Endodermal cell (in vitro differentiated cells): ENCODE data around the gene GALNT7. TPM values are rescaled to one million over a fixed set of nuclear protein-coding genes. Genes with fewer than 3 reads are reported as not detected.

Experiments used
- DNase-seq: peaks from one replicate; pipeline ENCODE4 v3.0.0-alpha.2; 2017
- H3K27ac ChIP-seq: 2 replicates; pipeline ENCODE4 v1.5.1; 2013; ENCODE audit warnings: mild to moderate bottlenecking, low read depth, low read length, moderate library complexity
- H3K27me3 ChIP-seq: 2 replicates; pipeline ENCODE4 v1.6.1; 2013; ENCODE audit warnings: mild to moderate bottlenecking, low read length, moderate library complexity; ENCODE audit not compliant: insufficient read depth, control insufficient read depth, poor library complexity, severe bottlenecking
- H3K36me3 ChIP-seq: 2 replicates; pipeline ENCODE4 v1.7.0; 2013; ENCODE audit warnings: mild to moderate bottlenecking, low read length, moderate library complexity; ENCODE audit not compliant: control insufficient read depth, insufficient read depth
- H3K4me1 ChIP-seq: one replicate; pipeline ENCODE4 v1.7.0; 2013; ENCODE audit warnings: low read length; ENCODE audit not compliant: control insufficient read depth, insufficient read depth
- H3K4me3 ChIP-seq: 2 replicates; pipeline ENCODE4 v1.5.1; 2013; ENCODE audit warnings: mild to moderate bottlenecking, low read length, moderate library complexity
- H3K9ac ChIP-seq: 2 replicates; pipeline ENCODE4 v1.6.1; 2013; ENCODE audit warnings: mild to moderate bottlenecking, low read length, moderate library complexity; ENCODE audit not compliant: poor library complexity, severe bottlenecking; ENCODE audit errors: extremely low read depth
- H3K9me3 ChIP-seq: 2 replicates; pipeline ENCODE4 v1.6.1; 2013; ENCODE audit warnings: mild to moderate bottlenecking, low read length, moderate library complexity; ENCODE audit not compliant: control insufficient read depth
- H3K27ac Mint-ChIP-seq: 2 replicates; pipeline ENCODE4 v1.8.0; 2020; ENCODE audit warnings: mixed read lengths
- H3K27me3 Mint-ChIP-seq: 2 replicates; pipeline ENCODE4 v1.8.0; 2021; ENCODE audit warnings: mild to moderate bottlenecking, mixed read lengths; ENCODE audit not compliant: insufficient read depth
- H3K36me3 Mint-ChIP-seq: 2 replicates; pipeline ENCODE4 v1.8.0; 2020; ENCODE audit warnings: low read depth, mixed read lengths
- H3K4me1 Mint-ChIP-seq: 2 replicates; pipeline ENCODE4 v1.8.0; 2020; ENCODE audit warnings: mixed read lengths
- H3K4me3 Mint-ChIP-seq: 2 replicates; pipeline ENCODE4 v1.8.0; 2020; ENCODE audit warnings: mild to moderate bottlenecking, moderate library complexity, mixed read lengths
- H3K9me3 Mint-ChIP-seq: 2 replicates; pipeline ENCODE4 v1.8.0; 2020; ENCODE audit warnings: mild to moderate bottlenecking, mixed read lengths
- CTCF ChIP-seq: fragments of 200-600 bp; sonication (generic); conservative IDR thresholded peaks from 2 replicates; pipeline ENCODE4 v1.5.0; 2021; ENCODE audit warnings: antibody characterized with exemption, mild to moderate bottlenecking
- WGBS, 2 experiments: methylation state at CpG; one replicate each; pipeline versions ENCODE4 v1.1.5 to v1.1.7; 2013; ENCODE audit warnings: missing lambda C conversion rate in 2 of 2, mixed read lengths in 1 of 2; ENCODE audit not compliant: insufficient coverage in 1 of 2, insufficient read length in 1 of 2; 5-methylcytosine and 5-hydroxymethylcytosine counted together
- total RNA-seq, 2 donors: library from RNA; stranded (reverse); fragmentation: NEBNext Ultra II Directional in 1 of 2; extraction: Animal tissue kit (Norgen Biotek cat#: 25700) in 1 of 2; gene quantifications; 2 replicates in 1 of 2; 3 replicates in 1 of 2; pipeline ENCODE4 v1.2.1, GENCODE V29; 2021

Gene GALNT7
- total RNA-seq, 2 donors from 2014 or later, result 66.1 to 72.1 TPM

- Histone ChIP-seq H3K4me3 (no peak overlapping the region), H3K9ac (no peak overlapping the region)
- 90 to 100% methylated on average over 2 of the region's 2 CpGs for WGBS, 2 experiments
These were observed 46.0 kb downstream of the GALNT7 start for GRCh38 chr4:173214661-173215060.

GRCh38 chr4:173217075-173217474 lies 48.5 kb downstream of the GALNT7 start:
- no peaks in the 10 kb centered on the region for H3K9me3 ChIP-seq
- H3K4me3 ChIP-seq, result no peak overlapping the region
- H3K4me1 ChIP-seq, result peaks cover 7% of the 10 kb centered on the region
- H3K27ac Mint-ChIP-seq, result no peak overlapping the region
- H3K9me3 Mint-ChIP-seq, result peaks cover 20% of the 10 kb centered on the region
- H3K36me3 ChIP-seq, result no peaks in the 10 kb centered on the region
- H3K36me3 Mint-ChIP-seq, result peaks cover 11% of the 10 kb centered on the region
- no peaks in the 10 kb centered on the region for H3K27me3 ChIP-seq
- no peak for TF ChIP-seq CTCF
- no CpG with 5 or more reads among the region's 1 CpG for WGBS, 2 experiments
- peaks cover 45% of the 10 kb centered on the region for H3K4me1 Mint-ChIP-seq
- H3K9ac ChIP-seq, result no peak overlapping the region
- no peaks in the 10 kb centered on the region for H3K27me3 Mint-ChIP-seq
- no peak overlapping the region for H3K27ac ChIP-seq
- DNase-seq, result no peak
- H3K4me3 Mint-ChIP-seq, result no peak overlapping the region

More at GRCh38 chr4:173214661-173215060, 46.0 kb downstream of the GALNT7 start:
- H3K27ac Mint-ChIP-seq, result no peak overlapping the region
- no peaks in the 10 kb centered on the region for H3K27me3 ChIP-seq
- no peak for TF ChIP-seq CTCF
- peaks cover 8% of the 10 kb centered on the region for H3K9me3 Mint-ChIP-seq
- H3K4me1 Mint-ChIP-seq, result peaks cover 41% of the 10 kb centered on the region
- H3K27me3 Mint-ChIP-seq, result no peaks in the 10 kb centered on the region
- H3K4me1 ChIP-seq, result peaks cover 7% of the 10 kb centered on the region
- no peaks in the 10 kb centered on the region for H3K36me3 ChIP-seq
- DNase-seq, result no peak
- H3K9me3 ChIP-seq, result no peaks in the 10 kb centered on the region
- no peak overlapping the region for H3K4me3 Mint-ChIP-seq
- no peak overlapping the region for H3K27ac ChIP-seq
- peaks cover 6% of the 10 kb centered on the region for H3K36me3 Mint-ChIP-seq

GRCh38 chr4:173217727-173218126 lies 49.1 kb downstream of the GALNT7 start:
- 89 to 100% methylated on average over 1 to 2 of the region's 2 CpGs for WGBS, 2 experiments
- Histone ChIP-seq H3K4me3 (no peak overlapping the region), H3K9ac (no peak overlapping the region), H3K36me3 (no peaks in the 10 kb centered on the region), H3K27me3 (no peaks in the 10 kb centered on the region), H3K4me1 (peaks cover 7% of the 10 kb centered on the region), H3K27ac (no peak overlapping the region), H3K9me3 (no peaks in the 10 kb centered on the region)
- Mint-ChIP-seq H3K4me3 (no peak overlapping the region), H3K4me1 (peaks cover 42% of the 10 kb centered on the region), H3K9me3 (peaks cover 20% of the 10 kb centered on the region), H3K27ac (no peak overlapping the region), H3K36me3 (peaks cover 11% of the 10 kb centered on the region), H3K27me3 (no peaks in the 10 kb centered on the region)
- DNase-seq, result no peak
- no peak for TF ChIP-seq CTCF
